RCC 7860 (cell line): Measurements from ENCODE around the gene GPR171.

Source experiments
- DNase-seq: peaks from one replicate; pipeline ENCODE4 v3.0.0-alpha.2; 2015; ENCODE audit warnings: low spot score
- FAIRE-seq: peaks from 2 replicates; lab custom pipeline; 2012; peaks lifted over from hg19 to GRCh38; lab: Jason Lieb, UNC

The GPR171 gene

DNA sequence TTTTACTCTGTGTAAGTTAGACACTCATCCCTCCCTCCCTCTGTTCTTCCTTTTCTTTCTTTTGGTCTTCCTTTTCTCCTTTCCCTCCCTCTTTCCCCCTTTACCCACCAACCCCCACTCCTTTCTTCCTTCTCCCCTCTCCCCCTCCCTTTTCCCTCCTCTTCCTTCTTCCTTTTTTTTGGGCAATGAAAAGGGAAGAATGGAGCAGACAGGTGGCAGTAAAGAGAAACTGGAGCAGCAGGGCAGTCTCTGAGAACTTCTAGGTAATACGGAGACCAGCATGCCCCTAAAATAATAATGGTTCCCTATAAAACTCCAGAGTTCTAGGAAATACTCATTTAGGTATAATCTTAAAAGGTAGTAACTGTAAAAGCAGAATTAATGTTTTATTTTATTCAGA is 11.4 kb upstream of the GPR171 start:
- DNase-seq (no peak), FAIRE-seq (no peak)

- DNase-seq (no peak), FAIRE-seq (no peak)
Measured at GRCh38 chr3:151213881-151214280, 10.9 kb upstream of the GPR171 start.

- no peak for FAIRE-seq
- DNase-seq, result no peak
Measured at GRCh38 chr3:151213151-151213550, 10.1 kb upstream of the GPR171 start.

DNA sequence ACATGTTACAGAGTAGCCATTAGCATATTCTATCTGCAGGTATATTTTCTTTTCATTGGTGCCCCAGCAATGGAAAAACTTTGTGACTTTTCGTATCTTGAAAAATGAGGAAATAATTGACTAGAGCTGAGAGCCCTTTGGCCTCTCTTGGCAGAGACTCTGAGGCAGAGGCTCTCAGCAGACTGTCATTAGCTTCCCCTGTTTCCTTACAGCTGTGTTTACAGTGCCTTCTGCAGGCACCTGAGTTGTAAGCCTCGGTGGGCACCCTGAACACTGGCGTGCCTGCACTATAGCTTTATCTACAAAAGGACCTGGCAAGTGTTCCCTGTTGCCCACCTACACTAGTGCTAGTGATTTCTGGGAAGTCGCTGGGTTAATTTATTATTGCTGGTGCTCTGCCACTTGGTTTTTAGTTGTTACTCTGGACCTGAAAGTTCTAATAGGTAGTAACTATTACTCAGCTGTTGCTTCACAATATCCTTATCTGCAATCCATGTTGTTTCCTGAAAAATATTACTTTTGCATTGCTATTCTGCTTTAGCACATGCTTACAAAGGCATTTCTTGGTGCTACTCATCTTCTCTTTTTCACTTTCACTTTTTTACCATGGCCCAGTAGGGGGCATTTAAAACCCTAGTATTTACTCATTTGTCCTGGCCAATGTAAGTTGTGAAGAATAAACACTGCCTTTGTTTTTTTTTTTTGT is 7.8 kb upstream of the GPR171 start:
- DNase-seq, result no peak
- peak; percentile 58 for FAIRE-seq

- FAIRE-seq (no peak), DNase-seq (no peak)
Measured at GRCh38 chr3:151209654-151210053, 6.6 kb upstream of the GPR171 start.

DNA sequence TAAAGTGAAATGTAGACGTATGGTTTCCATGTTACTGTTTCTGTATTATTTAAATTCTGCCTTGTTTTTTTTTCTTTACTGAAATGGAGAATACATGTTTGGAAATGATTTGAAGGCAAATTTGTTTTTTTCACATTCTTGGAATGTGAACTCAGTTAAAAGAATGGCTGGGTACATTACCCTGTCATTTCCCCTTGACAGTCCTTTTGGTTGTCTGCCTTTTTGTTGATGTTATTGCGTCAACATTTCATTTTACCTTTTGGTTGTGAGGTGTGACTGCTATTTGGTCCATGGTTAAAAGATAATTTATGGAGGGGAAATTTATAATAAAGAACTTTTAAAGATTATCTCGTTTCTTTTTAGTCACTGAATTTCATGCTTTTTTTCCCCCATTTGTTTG is 3.2 kb upstream of the GPR171 start:
- DNase-seq, result no peak
- no peak for FAIRE-seq

- DNase-seq (no peak), FAIRE-seq (no peak)
Measured at GRCh38 chr3:151205482-151205881, 2.5 kb upstream of the GPR171 start.

DNA sequence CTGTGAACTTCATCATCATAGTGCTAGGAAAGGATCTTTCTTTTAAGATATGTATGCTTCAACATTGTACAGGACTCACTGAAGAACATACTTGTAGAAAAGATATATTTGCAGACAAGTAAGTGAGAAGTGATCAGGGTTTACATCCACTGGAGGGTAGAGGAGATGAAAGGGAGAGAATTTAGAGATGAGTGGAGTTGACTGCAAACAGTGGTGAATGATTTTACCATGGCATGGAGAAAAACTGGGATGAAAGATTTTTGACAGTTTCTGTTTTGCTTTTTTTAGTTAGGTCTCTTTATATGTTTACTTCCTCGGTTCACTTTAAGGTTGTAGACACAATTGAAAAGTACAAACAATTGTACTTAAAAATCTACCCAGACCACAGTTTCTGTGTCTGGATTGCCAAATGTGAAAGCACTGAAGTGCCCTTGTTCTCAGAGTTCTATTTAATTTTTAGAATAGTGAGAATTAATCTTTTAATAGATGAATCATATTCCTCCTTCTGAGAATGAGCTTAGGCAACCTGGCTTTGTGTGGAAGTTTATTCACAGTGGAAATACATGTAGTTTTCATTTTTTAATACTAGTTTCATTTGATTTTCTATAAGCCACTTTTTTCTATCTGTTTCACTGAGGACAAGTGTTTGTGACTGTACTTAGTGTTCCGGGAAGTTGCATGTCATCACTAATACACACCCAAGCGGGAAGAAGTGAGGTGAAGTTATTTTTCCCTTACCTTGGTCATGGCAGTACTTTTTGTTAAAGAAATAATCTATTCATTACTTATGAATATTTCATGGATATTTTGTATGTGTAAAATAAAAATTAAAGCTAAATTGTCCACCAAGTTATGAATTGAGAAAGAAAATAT is 1.8 kb upstream of the GPR171 start:
- no peak for FAIRE-seq
- DNase-seq, result no peak

- DNase-seq, result no peak
- no peak for FAIRE-seq
Measured at GRCh38 chr3:151201051-151201730, 1.8 kb downstream of the GPR171 start.

- FAIRE-seq, result no peak
- DNase-seq, result no peak
Measured at GRCh38 chr3:151200586-151200985, 2.4 kb downstream of the GPR171 start.

- DNase-seq (no peak), FAIRE-seq (no peak)
Measured at GRCh38 chr3:151199554-151200438, 3.2 kb downstream of the GPR171 start.

GRCh38 chr3:151198849-151199248 is 4.2 kb downstream of the GPR171 start:
- DNase-seq (no peak), FAIRE-seq (no peak)

- FAIRE-seq (no peak), DNase-seq (no peak)
Measured at GRCh38 chr3:151197981-151198767, 4.8 kb downstream of the GPR171 start.

DNA sequence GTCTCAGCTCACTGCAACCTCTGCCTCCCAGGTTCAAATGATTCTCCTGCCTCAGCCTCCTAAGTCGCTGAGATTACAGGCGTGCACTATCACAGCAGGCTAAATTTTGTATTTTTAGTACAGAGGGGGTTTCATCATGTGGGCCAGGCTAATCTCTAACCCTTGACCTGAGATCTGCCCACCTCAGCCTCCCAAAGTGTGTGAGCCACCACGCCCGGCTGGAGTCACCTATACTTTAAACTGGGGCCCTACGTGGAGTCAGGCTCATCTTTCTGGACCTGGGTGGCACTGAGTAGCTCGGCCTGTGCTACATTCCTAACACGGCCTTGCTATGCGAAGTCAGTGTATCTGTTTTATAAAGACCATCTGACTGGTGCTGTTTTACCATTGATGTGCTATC is 5.8 kb downstream of the GPR171 start:
- no peak for FAIRE-seq
- DNase-seq, result no peak

DNA sequence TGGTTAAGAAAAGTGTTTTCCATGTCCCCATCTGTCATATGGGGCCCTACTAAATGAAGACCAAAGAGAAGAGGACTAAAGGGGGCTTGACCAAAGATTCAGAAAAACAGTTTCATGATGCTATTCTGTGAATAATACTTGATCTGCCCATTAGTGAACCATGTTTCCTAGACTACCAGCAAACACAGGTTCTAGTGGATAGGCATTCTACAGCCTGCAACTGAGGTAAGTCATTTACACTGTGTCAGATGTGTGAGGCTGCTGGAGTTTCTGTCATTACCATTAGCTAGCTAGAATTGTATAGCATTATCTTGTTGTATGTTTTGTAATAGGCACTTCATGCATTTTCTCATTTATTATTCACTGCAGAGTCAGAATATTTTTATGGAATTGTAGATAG is 6.6 kb downstream of the GPR171 start:
- DNase-seq (no peak), FAIRE-seq (no peak)

DNA sequence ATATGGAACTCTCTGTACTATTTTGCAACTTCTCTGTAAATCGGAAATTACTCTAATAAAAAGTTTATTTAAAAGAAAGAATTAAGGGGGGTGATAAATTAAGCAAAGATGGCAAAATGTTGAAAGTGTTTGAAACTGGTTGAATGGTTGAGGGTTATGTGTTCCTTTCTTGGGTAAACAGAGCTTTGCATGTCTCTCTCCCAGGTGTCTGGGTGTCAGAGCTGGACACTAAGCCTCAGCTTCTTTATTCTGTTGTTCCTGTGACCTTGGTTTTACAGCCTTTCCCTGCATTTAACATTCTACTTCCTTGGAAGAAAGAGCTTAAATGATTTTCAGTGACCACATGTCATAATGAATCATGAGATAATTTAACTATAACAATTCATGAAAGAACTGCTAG is 7.2 kb downstream of the GPR171 start:
- no peak for FAIRE-seq
- no peak for DNase-seq

GRCh38 chr3:151192545-151192944 is 10.5 kb downstream of the GPR171 start:
- FAIRE-seq (no peak), DNase-seq (no peak)

- FAIRE-seq (no peak), DNase-seq (no peak)
Measured at GRCh38 chr3:151191095-151191494, 11.9 kb downstream of the GPR171 start.

GRCh38 chr3:151183265-151183671 is 19.7 kb downstream of the GPR171 start:
- FAIRE-seq (no peak), DNase-seq (no peak)
